Measurements from ENCODE around the gene MAPKAP1.
A peak's percentile ranks its signal among the peaks of the same experiment; 100 is the strongest.
"Not testable (repeated sequence)": the region's sequence is repeated elsewhere in the genome, so short reads cannot be mapped to it uniquely, and the experiment has no call there.

The MAPKAP1 gene

DNA sequence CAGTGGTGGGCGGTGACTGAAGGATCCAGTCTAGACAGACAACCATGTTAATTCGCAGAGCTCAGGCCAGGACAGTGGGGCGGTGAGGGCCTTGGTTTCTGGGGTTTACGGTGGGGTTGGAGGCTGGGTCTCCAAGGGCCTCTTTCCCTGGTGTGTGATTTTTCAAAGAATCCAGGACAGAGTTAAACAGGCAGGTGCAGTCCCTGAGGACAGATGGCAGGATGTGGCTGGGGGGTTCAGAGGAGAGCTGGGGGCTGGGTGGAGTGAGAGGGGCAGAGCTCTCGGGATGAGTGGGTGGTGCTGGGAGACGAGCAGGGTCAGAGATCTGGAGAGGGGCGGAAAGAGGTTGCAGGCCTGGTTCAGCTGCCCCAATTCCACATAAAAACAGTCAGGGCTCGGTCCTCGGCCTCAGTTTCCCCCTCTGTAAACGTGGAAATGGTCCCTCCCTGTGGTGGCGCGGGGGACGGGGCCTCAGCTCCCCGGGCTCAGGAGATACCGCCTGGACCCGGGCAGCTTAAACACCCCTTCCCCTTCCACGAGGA is 299.5 kb downstream of the MAPKAP1 start:
- no peak for TF ChIP-seq CTCF (IDR thresholded peaks at IDR 0.05; ENCODE audit: low read depth, low read length)
- peak overlapping the region; percentile 48 to 64 for H3K4me3 ChIP-seq (replicated peaks in 1 of 2; ENCODE audit: low read depth in 2 of 2, low read length in 2 of 2)
- no peak for DNase-seq (ENCODE audit: low read depth in 2 of 2)

DNA sequence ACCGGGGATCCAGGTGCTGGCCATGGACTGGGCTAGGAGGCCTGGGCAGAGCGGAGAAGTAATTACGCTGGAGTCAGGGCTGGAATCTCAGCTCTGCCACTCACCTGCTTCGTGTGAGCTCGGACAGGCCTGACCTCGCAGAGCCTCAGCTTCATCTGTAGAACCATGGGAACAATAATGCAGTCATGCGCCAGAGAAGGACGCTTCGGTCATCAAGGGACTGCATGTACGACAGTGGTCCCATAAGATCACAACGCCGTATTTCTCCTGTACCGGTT is 300.3 kb downstream of the MAPKAP1 start:
- no peak overlapping the region for H3K4me3 ChIP-seq (replicated peaks in 1 of 2; ENCODE audit: low read depth in 2 of 2, low read length in 2 of 2)
- TF ChIP-seq CTCF (IDR thresholded peaks at IDR 0.05; ENCODE audit: low read depth, low read length): no peak
- no peak for DNase-seq (ENCODE audit: low read depth in 2 of 2)

DNA sequence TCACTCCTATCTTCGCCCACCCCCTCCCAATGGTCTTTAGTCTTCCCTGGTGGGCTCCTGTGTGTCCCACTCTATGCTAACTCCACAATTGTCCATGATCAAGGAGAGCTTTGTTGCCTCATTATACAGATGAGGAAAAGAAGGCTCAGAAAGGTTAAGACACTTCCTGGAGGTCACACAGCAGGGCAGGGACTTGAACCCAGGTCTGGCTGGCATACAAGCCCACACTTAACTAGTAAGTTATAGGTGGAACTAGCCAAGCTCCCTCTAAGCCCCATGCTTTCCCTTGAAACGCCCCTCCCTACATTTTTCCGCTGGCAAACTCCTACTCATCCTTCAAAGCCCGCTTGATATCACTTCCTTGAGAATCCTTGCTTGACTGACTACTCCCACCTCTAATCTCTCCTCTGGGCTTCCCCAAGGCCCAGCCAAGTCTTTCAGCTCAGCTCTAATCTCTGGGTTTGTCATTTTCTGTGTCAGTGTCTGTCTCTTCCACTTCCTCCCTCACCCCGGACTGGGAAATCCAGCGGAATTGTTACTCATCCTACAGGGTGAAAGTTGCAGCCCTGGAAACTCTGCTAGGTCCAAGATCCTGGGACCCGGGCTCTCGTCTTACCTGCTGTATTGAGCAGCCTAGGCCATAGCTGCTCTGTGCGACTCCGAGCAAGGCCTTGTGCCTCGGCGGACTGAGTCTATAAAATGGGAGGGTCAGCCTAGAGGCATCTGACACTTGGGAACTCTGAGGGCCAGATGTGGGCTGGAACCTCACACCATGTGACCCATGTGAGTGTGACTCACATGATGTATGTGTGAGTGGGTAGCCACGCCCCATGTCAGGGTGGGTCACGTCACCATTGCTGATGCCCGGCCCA is 300.8 kb downstream of the MAPKAP1 start:
- no peak overlapping the region for H3K4me3 ChIP-seq (replicated peaks in 1 of 2; ENCODE audit: low read depth in 2 of 2, low read length in 2 of 2)
- TF ChIP-seq CTCF (IDR thresholded peaks at IDR 0.05; ENCODE audit: low read depth, low read length): no peak
- DNase-seq (ENCODE audit: low read depth in 2 of 2): peak; percentile 13 to 71

DNA sequence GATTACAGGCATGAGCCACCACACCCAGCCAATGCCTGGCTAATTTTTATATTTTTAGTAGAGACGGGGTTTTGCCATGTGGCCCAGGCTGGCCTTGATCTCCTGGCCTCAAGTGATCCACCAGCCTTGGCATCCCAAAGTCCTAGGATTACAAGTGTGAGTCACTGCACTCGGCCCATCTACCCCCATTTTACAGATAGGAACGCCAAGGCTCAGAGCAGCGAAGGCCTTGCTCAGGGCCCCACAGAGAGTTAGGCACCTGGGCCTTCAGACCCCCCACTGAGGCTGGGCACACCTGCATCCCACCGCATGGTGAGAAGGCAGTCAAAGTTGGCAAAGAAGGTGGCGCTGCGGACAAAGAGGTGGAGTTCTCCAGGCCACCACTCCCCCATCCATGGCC is 302.3 kb downstream of the MAPKAP1 start:
- no peak overlapping the region for H3K4me3 ChIP-seq (replicated peaks in 1 of 2; ENCODE audit: low read depth in 2 of 2, low read length in 2 of 2)
- TF ChIP-seq CTCF (IDR thresholded peaks at IDR 0.05; ENCODE audit: low read depth, low read length): no peak
- DNase-seq (ENCODE audit: low read depth in 2 of 2): no peak

DNA sequence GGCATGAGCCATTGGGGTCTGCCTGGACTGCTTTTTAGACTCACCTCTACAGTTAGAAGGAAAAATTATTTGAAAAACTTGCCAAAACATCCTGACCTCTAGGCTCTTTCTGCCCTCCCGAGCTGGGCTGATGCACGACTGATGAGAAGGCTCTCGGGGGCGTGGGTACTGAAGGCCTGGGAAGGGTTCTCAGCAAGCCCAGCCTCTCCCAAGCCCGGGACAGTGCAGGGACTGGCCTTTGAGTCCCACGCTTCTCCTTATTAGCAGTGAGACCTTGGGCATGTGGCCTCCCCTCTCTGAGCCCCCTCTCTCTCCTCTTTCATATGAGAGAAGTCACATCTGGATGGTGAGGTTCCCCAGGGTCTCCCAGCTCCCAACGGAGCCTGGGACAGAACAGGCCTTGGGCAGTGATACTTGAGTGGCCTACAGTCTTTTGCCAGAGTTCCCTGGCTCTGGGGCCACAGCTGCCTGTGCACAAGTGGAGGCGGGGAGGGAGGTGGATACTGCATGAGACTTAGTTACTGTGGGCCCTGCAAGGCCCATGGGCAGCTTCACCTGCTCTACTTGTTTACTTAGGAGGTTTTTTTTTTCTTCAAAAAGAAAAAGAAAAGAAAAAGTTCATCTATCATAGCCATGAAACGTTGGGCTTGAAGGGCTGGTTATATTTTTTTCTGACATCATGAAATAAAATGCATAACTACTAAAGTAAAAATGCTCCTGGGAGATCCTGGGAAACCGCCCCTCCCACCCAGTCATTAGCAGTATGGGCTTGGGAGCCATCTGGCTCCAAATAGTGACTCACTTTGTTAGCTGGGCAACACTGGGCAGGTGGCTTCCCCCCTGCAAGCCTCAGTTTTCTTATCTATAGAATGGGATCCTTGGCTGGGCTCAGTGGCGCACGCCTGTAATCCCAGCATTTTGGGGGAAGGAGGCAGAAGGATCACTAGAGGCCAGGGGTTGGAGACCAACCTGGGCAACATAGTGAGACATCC is 306.0 kb downstream of the MAPKAP1 start:
- no peak for DNase-seq (ENCODE audit: low read depth in 2 of 2)
- H3K4me3 ChIP-seq (replicated peaks in 1 of 2; ENCODE audit: low read depth in 2 of 2, low read length in 2 of 2): no peak overlapping the region
- no peak for TF ChIP-seq CTCF (IDR thresholded peaks at IDR 0.05; ENCODE audit: low read depth, low read length)

- not testable (repeated sequence) for H3K4me3 ChIP-seq (replicated peaks in 1 of 2; ENCODE audit: low read depth in 2 of 2, low read length in 2 of 2); DNase-seq (ENCODE audit: low read depth in 2 of 2)
Measured at GRCh38 chr9:125400232-125400631, 306.8 kb downstream of the MAPKAP1 start.

DNA sequence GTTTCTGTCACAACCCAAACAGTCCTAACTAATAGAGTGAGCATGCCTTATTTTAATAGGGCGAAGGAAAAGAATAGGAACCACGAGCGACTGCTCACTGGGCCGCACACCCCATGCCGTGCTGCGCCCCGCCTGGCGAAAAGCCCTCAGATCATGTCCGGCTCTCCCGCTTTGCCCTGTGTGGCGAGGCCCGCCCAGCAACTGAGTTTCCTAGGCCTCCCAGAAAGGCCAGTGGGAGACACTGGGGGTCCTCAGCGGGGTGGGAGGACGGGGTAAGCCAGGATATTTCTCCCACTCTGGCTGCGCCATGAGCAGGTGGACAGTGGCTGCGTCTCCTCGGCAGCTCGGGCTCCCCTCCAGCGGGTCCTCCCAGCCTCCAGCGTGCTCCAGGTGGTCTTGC is 307.3 kb downstream of the MAPKAP1 start:
- no peak for TF ChIP-seq CTCF (IDR thresholded peaks at IDR 0.05; ENCODE audit: low read depth, low read length)
- no peak overlapping the region for H3K4me3 ChIP-seq (replicated peaks in 1 of 2; ENCODE audit: low read depth in 2 of 2, low read length in 2 of 2)
- DNase-seq (ENCODE audit: low read depth in 2 of 2): no peak
